ENCODE measurements around the gene AVPI1.
"Not testable (repeated sequence)": the region's sequence is repeated elsewhere in the genome, so short reads cannot be mapped to it uniquely, and the experiment has no call there.

AVPI1 gene

GRCh38 chr10:97684368-97684713 is 2.7 kb downstream of the AVPI1 start:
- in situ Hi-C loops (cut with HindIII; ENCODE audit: low sequenced_read_pairs) = not testable (repeated sequence)

GRCh38 chr10:97683556-97684367 is 3.3 kb downstream of the AVPI1 start:
- in situ Hi-C loops (cut with HindIII; ENCODE audit: low sequenced_read_pairs) = no loop called here

GRCh38 chr10:97682042-97682441 is 5.0 kb downstream of the AVPI1 start:
- in situ Hi-C loops (cut with HindIII; ENCODE audit: low sequenced_read_pairs) = no loop called here

GRCh38 chr10:97679594-97679993 is 7.4 kb downstream of the AVPI1 start:
- in situ Hi-C loops (cut with HindIII; ENCODE audit: low sequenced_read_pairs) = no loop called here

- in situ Hi-C loops (cut with HindIII; ENCODE audit: low sequenced_read_pairs) = no loop called here
These were observed 10.1 kb downstream of the AVPI1 start for GRCh38 chr10:97676770-97677581.

- in situ Hi-C loops (cut with HindIII; ENCODE audit: low sequenced_read_pairs) = no loop called here
These were observed 11.8 kb downstream of the AVPI1 start for GRCh38 chr10:97675222-97675621.

GRCh38 chr10:97673736-97674525 is 13.1 kb downstream of the AVPI1 start:
- in situ Hi-C loops (cut with HindIII; ENCODE audit: low sequenced_read_pairs) = no loop called here

- in situ Hi-C loops (cut with HindIII; ENCODE audit: low sequenced_read_pairs) = no loop called here
These were observed 17.5 kb downstream of the AVPI1 start for GRCh38 chr10:97669571-97669970.

- in situ Hi-C loops (cut with HindIII; ENCODE audit: low sequenced_read_pairs) = no loop called here
These were observed 19.6 kb downstream of the AVPI1 start for GRCh38 chr10:97667463-97667862.

GRCh38 chr10:97666992-97667391 is 20.0 kb downstream of the AVPI1 start:
- in situ Hi-C loops (cut with HindIII; ENCODE audit: low sequenced_read_pairs) = no loop called here

GRCh38 chr10:97664282-97664850 is 22.7 kb downstream of the AVPI1 start:
- in situ Hi-C loops (cut with HindIII; ENCODE audit: low sequenced_read_pairs) = no loop called here

GRCh38 chr10:97659589-97659988 is 27.5 kb downstream of the AVPI1 start:
- in situ Hi-C loops (cut with HindIII; ENCODE audit: low sequenced_read_pairs) = no loop called here

GRCh38 chr10:97656777-97657176 is 30.3 kb downstream of the AVPI1 start:
- in situ Hi-C loops (cut with HindIII; ENCODE audit: low sequenced_read_pairs) = no loop called here

- in situ Hi-C loops (cut with HindIII; ENCODE audit: low sequenced_read_pairs) = no loop called here
These were observed 35.3 kb downstream of the AVPI1 start for GRCh38 chr10:97651773-97652172.

GRCh38 chr10:97650726-97651125 is 36.3 kb downstream of the AVPI1 start:
- in situ Hi-C loops (cut with HindIII; ENCODE audit: low sequenced_read_pairs) = no loop called here

GRCh38 chr10:97649405-97649750 is 37.7 kb downstream of the AVPI1 start:
- in situ Hi-C loops (cut with HindIII; ENCODE audit: low sequenced_read_pairs) = not testable (repeated sequence)

GRCh38 chr10:97648562-97649404 is 38.3 kb downstream of the AVPI1 start:
- in situ Hi-C loops (cut with HindIII; ENCODE audit: low sequenced_read_pairs) = no loop called here

GRCh38 chr10:97647556-97647955 is 39.5 kb downstream of the AVPI1 start:
- in situ Hi-C loops (cut with HindIII; ENCODE audit: low sequenced_read_pairs) = no loop called here

GRCh38 chr10:97644936-97645335 is 42.1 kb downstream of the AVPI1 start:
- in situ Hi-C loops (cut with HindIII; ENCODE audit: low sequenced_read_pairs) = no loop called here

GRCh38 chr10:97643441-97643985 is 43.5 kb downstream of the AVPI1 start:
- in situ Hi-C loops (cut with HindIII; ENCODE audit: low sequenced_read_pairs) = no loop called here

Measured in DLD1 (cell line).